HepG2 (cell line): ENCODE results near the gene IZUMO4. TPM values are rescaled to one million over a fixed set of nuclear protein-coding genes. Genes with fewer than 3 reads are reported as not detected.

Experiments used
- PAXIP1 ChIP-seq: sonication (generic); formaldehyde crosslinking; conservative IDR thresholded peaks from 2 replicates; pipeline ENCODE4 v1.4.0; 2020; ENCODE audit warnings: mild to moderate bottlenecking, missing genetic modification reagents, moderate library complexity
- SALL1 ChIP-seq: sonication (generic); formaldehyde crosslinking; IDR thresholded peaks from 2 replicates; pipeline ENCODE4 v1.8.0; 2022; ENCODE audit warnings: mild to moderate bottlenecking, missing genetic modification reagents
- ZBTB38 ChIP-seq: sonication (generic); formaldehyde crosslinking; IDR thresholded peaks from 2 replicates; pipeline ENCODE4 v1.5.1; 2020; ENCODE audit warnings: mild to moderate bottlenecking, missing genetic modification reagents
- ZBTB44 ChIP-seq: sonication (generic); formaldehyde crosslinking; IDR thresholded peaks from 2 replicates; pipeline ENCODE4 v1.4.0; 2020; ENCODE audit warnings: missing genetic modification reagents
- ZBTB8A ChIP-seq: sonication (generic); formaldehyde crosslinking; IDR thresholded peaks from 2 replicates; pipeline ENCODE4 v1.4.0; 2020; ENCODE audit warnings: mild to moderate bottlenecking, low read depth, missing genetic modification reagents, borderline replicate concordance
- ZNF512B ChIP-seq: sonication (generic); formaldehyde crosslinking; IDR thresholded peaks from 2 replicates; pipeline ENCODE4 v1.5.1; 2020; ENCODE audit warnings: missing genetic modification reagents, mild to moderate bottlenecking, borderline replicate concordance
- ZNF576 ChIP-seq: sonication (generic); formaldehyde crosslinking; IDR thresholded peaks from 2 replicates; pipeline ENCODE4 v1.4.0; 2020; ENCODE audit warnings: mild to moderate bottlenecking, missing genetic modification reagents
- ZNF687 ChIP-seq: sonication (generic); formaldehyde crosslinking; IDR thresholded peaks from 2 replicates; pipeline ENCODE4 v1.5.1; 2020; ENCODE audit warnings: mild to moderate bottlenecking, missing genetic modification reagents, moderate library complexity
- ZXDC ChIP-seq: sonication (generic); formaldehyde crosslinking; IDR thresholded peaks from 2 replicates; pipeline ENCODE4 v1.5.0; 2020; ENCODE audit warnings: mild to moderate bottlenecking, missing genetic modification reagents
- polyA plus RNA-seq, 8 experiments: library from polyadenylated mRNA; depleted of rRNA in 3 of 8; stranded (reverse) in 7 of 8; unstranded in 1 of 8; fragments of >200 nt; fragmentation: Illumina TruSeq in 4 of 8; extraction: Trizol in 4 of 8; gene quantifications; 2 replicates each; pipeline versions ENCODE4 v1.2.1 to v1.2.3, GENCODE V29; 2011 to 2016; ENCODE audit warnings: low read depth in 4 of 8, missing spikeins in 1 of 8, mixed read lengths in 1 of 8; ENCODE audit not compliant: insufficient read depth in 1 of 8
- total RNA-seq, 5 experiments: library from RNA; depleted of rRNA; stranded (reverse); fragments of >200 nt; fragmentation: Illumina TruSeq; extraction: Trizol; gene quantifications; 2 replicates each; pipeline ENCODE4 v1.2.3, GENCODE V29; 2016; ENCODE audit warnings: low read depth in 1 of 5

The IZUMO4 gene
- total and polyA plus RNA-seq, 2 of the 13 experiments (the other 11 are each of a cell fraction or from before 2014, with no cell fraction given): 0.77 to 3.9 TPM

- no peak for TF ChIP-seq ZXDC (CRISPR knock-in tag)
- no peak for TF ChIP-seq ZNF512B (CRISPR knock-in tag)
- peak; percentile 79 for TF ChIP-seq PAXIP1
- no peak for TF ChIP-seq ZNF576
- peak; percentile 96 for TF ChIP-seq ZBTB38 (CRISPR knock-in tag)
- TF ChIP-seq ZBTB44: no peak
- TF ChIP-seq ZNF687 (CRISPR knock-in tag): peak; percentile 85
- no peak for TF ChIP-seq ZBTB8A (CRISPR knock-in tag)
- peak; percentile 50; the same call in 1 of the 2 replicates for TF ChIP-seq SALL1 (CRISPR knock-in tag)
These were observed 6.5 kb downstream of the IZUMO4 start (continued) for GRCh38 chr19:2103045-2103707.
